HUES48 (cell line): ENCODE results near the gene MSL1.
"Not testable (repeated sequence)": the region's sequence is repeated elsewhere in the genome, so short reads cannot be mapped to it uniquely, and the experiment has no call there.

Experiments used
- H3K27ac ChIP-seq: one replicate; pipeline ENCODE4 v1.7.0; 2013; ENCODE audit warnings: low read depth, low read length, inconsistent platforms
- H3K27me3 ChIP-seq: 2 replicates; pipeline ENCODE4 v1.6.1; 2013; ENCODE audit warnings: mild to moderate bottlenecking, low read length; ENCODE audit not compliant: control insufficient read depth, insufficient read depth
- H3K36me3 ChIP-seq: 2 replicates; pipeline ENCODE4 v1.6.1; 2013; ENCODE audit warnings: low read length; ENCODE audit not compliant: control insufficient read depth, insufficient read depth
- H3K4me1 ChIP-seq: 2 replicates; pipeline ENCODE4 v1.6.1; 2013; ENCODE audit warnings: mild to moderate bottlenecking, low read length; ENCODE audit not compliant: control insufficient read depth, insufficient read depth
- H3K4me3 ChIP-seq: 2 replicates; pipeline ENCODE4 v1.5.1; 2013; ENCODE audit warnings: mild to moderate bottlenecking, low read depth, low read length
- H3K9ac ChIP-seq: 2 replicates; pipeline ENCODE4 v1.6.1; 2013; ENCODE audit warnings: mild to moderate bottlenecking, low read depth, low read length, moderate library complexity
- H3K9me3 ChIP-seq: 2 replicates; pipeline ENCODE4 v1.6.1; 2013; ENCODE audit warnings: low read length; ENCODE audit not compliant: control insufficient read depth, insufficient read depth

MSL1 gene

GRCh38 chr17:40122999-40123810 lies 1.4 kb downstream of the MSL1 start:
- Histone ChIP-seq H3K4me3 (peak overlapping the region; percentile 70), H3K9ac (peak overlapping the region; percentile 87), H3K36me3 (peaks cover 30% of the 10 kb centered on the region), H3K27ac (peak overlapping the region; percentile 96), H3K9me3 (no peaks in the 10 kb centered on the region), H3K4me1 (0 out of 2 replicates have a peak, but pooled peaks cover 6% of the 10 kb centered on the region), H3K27me3 (no peaks in the 10 kb centered on the region)

GRCh38 chr17:40123811-40124114 lies 2.0 kb downstream of the MSL1 start:
- Histone ChIP-seq H3K4me3 (peak overlapping the region; percentile 70), H3K4me1 (0 out of 2 replicates have a peak, but pooled peaks cover 6% of the 10 kb centered on the region), H3K36me3 (peaks cover 35% of the 10 kb centered on the region), H3K27ac (peak overlapping the region; percentile 96), H3K9me3 (no peaks in the 10 kb centered on the region), H3K27me3 (no peaks in the 10 kb centered on the region), H3K9ac (no peak overlapping the region)

GRCh38 chr17:40124279-40125141 lies 2.7 kb downstream of the MSL1 start:
- Histone ChIP-seq H3K27ac (no peak overlapping the region), H3K27me3 (no peaks in the 10 kb centered on the region), H3K36me3 (peaks cover 42% of the 10 kb centered on the region), H3K4me1 (0 out of 2 replicates have a peak, but pooled peaks cover 6% of the 10 kb centered on the region), H3K4me3 (peak overlapping the region; percentile 70), H3K9ac (no peak overlapping the region), H3K9me3 (no peaks in the 10 kb centered on the region)

- no peaks in the 10 kb centered on the region for H3K27me3 ChIP-seq
- H3K4me3 ChIP-seq: no peak overlapping the region
- H3K9ac ChIP-seq: no peak overlapping the region
- peaks cover 87% of the 10 kb centered on the region for H3K36me3 ChIP-seq
- H3K27ac ChIP-seq: no peak overlapping the region
- H3K9me3 ChIP-seq: no peaks in the 10 kb centered on the region
- H3K4me1 ChIP-seq: no peaks in the 10 kb centered on the region
Measured at GRCh38 chr17:40129498-40129897, 7.7 kb downstream of the MSL1 start.

GRCh38 chr17:40130352-40131042 lies 8.7 kb downstream of the MSL1 start:
- Histone ChIP-seq H3K36me3 (peaks cover 97% of the 10 kb centered on the region), H3K27ac (no peak overlapping the region), H3K9ac (no peak overlapping the region), H3K27me3 (no peaks in the 10 kb centered on the region), H3K9me3 (no peaks in the 10 kb centered on the region), H3K4me3 (no peak overlapping the region), H3K4me1 (no peaks in the 10 kb centered on the region)

GRCh38 chr17:40134184-40134583 lies 12.4 kb downstream of the MSL1 start:
- H3K27me3 ChIP-seq: no peaks in the 10 kb centered on the region
- H3K27ac ChIP-seq: no peak overlapping the region
- peaks cover 80% of the 10 kb centered on the region for H3K36me3 ChIP-seq
- no peak overlapping the region for H3K4me3 ChIP-seq
- H3K9me3 ChIP-seq: no peaks in the 10 kb centered on the region
- H3K9ac ChIP-seq: no peak overlapping the region
- no peaks in the 10 kb centered on the region for H3K4me1 ChIP-seq

- Histone ChIP-seq H3K27me3 (no peaks in the 10 kb centered on the region), H3K36me3 (peaks cover 63% of the 10 kb centered on the region), H3K9me3 (no peaks in the 10 kb centered on the region), H3K27ac (no peak overlapping the region), H3K4me1 (peaks cover 3% of the 10 kb centered on the region; the same call in 1 of the 2 replicates), H3K4me3 (no peak overlapping the region), H3K9ac (no peak overlapping the region)
Measured at GRCh38 chr17:40135817-40136216, 14.0 kb downstream of the MSL1 start.

- Histone ChIP-seq H3K27ac (peak overlapping the region; percentile 100), H3K4me3 (peak overlapping the region; percentile 96), H3K27me3 (no peaks in the 10 kb centered on the region), H3K36me3 (peaks cover 54% of the 10 kb centered on the region), H3K9me3 (no peaks in the 10 kb centered on the region), H3K9ac (peak overlapping the region; percentile 83), H3K4me1 (peaks cover 10% of the 10 kb centered on the region; the same call in 1 of the 2 replicates)
Measured at GRCh38 chr17:40139566-40140058, 17.8 kb downstream of the MSL1 start.

GRCh38 chr17:40143166-40143565 lies 21.4 kb downstream of the MSL1 start:
- not testable (repeated sequence) for H3K9ac ChIP-seq, H3K9me3 ChIP-seq, H3K4me3 ChIP-seq, H3K4me1 ChIP-seq, H3K27me3 ChIP-seq, H3K27ac ChIP-seq
- peaks cover 57% of the 10 kb centered on the region for H3K36me3 ChIP-seq

- no peak overlapping the region for H3K27ac ChIP-seq
- H3K4me3 ChIP-seq: no peak overlapping the region
- no peaks in the 10 kb centered on the region for H3K27me3 ChIP-seq
- no peak overlapping the region for H3K9ac ChIP-seq
- no peaks in the 10 kb centered on the region for H3K9me3 ChIP-seq
- H3K36me3 ChIP-seq: peaks cover 79% of the 10 kb centered on the region
- H3K4me1 ChIP-seq: peaks cover 7% of the 10 kb centered on the region; the same call in 1 of the 2 replicates
Measured at GRCh38 chr17:40145476-40145875, 23.7 kb downstream of the MSL1 start.
